HG03175 (cell line): ENCODE data around the gene RPS28.
A peak's percentile ranks its signal among the peaks of the same experiment; 100 is the strongest.
"Not testable (repeated sequence)": the region's sequence is repeated elsewhere in the genome, so short reads cannot be mapped to it uniquely, and the experiment has no call there.

Experiments
- ATAC-seq: cut with Tn5 transposase; IDR thresholded peaks from one replicate; pipeline ENCODE4 v1.9.1; 2021; ENCODE audit warnings: mild to moderate bottlenecking, moderate library complexity; ENCODE audit not compliant: unreplicated experiment

RPS28 gene

DNA sequence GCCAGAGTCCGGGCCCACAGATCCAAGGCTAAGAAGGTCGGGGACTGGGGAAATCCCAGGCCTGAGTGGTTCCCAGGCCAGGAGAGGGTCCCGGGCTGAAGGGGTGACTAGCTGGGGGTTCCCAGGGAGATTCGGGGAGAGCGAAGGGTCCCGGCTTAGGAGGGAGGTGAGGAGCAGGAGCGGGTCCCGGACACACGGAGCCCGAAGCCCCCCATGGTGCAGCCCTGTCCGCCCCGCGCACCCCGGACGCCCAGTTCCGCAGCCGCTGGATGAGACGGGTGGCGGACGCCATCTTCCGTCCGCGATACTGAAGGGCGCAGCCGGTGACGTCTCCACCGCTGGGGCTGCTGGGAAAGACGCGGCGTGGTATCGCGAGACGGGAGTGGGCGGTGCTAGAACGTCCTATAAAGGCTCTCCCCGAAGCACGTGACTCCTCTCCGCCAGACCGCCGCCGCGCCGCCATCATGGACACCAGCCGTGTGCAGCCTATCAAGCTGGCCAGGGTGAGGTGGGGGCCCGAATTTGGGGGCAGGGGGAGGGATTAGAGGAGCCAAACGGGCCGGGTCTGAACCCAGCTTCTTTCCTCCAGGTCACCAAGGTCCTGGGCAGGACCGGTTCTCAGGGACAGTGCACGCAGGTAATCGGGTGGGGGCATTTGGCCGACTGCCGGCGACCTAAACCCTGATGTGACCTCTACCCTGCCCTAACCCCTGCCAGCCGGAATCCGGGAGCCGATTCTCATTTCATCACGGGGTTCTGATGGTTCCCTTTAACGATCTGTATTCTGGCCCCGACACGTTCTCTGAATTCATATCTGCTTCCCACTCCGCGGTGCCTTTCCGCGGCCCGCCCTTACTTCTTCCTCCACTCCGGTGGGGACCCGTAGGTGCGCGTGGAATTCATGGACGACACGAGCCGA is at the start of gene RPS28, which contains the start of gene NDUFA7:
Gene RPS28 (plus strand): TSS at position 430 of the 919 bp plus-strand sequence. CDS start 35 bp downstream, at position 465.
Gene NDUFA7 (minus strand): TSS at position 309 of the 919 bp plus-strand sequence. CDS start 17 bp downstream, at position 292.
- peak; percentile 88 for ATAC-seq

DNA sequence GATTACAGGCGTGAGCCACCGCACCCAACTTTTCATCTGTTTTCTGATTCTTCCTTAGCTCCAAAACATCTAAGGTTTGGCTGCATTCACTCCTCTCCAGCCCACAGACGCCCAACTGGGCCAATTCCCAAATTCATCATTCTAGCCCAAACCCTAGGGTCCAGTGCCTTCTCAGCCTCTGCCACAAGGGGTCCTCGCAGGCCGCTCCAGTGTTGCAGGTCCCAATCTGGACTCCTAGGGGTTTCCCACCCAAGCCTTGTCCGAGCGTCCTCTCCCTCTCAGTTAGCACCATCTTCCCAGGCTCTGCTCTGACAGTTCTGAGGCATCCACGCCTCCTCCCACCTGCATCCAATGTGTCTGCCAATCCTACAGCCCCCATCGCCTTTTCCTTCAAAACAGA is 44.8 kb upstream of the RPS28 start:
- not testable (repeated sequence) for ATAC-seq

DNA sequence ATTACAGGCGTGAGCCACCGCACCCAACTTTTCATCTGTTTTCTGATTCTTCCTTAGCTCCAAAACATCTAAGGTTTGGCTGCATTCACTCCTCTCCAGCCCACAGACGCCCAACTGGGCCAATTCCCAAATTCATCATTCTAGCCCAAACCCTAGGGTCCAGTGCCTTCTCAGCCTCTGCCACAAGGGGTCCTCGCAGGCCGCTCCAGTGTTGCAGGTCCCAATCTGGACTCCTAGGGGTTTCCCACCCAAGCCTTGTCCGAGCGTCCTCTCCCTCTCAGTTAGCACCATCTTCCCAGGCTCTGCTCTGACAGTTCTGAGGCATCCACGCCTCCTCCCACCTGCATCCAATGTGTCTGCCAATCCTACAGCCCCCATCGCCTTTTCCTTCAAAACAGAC is 30.0 kb upstream of the RPS28 start:
- not testable (repeated sequence) for ATAC-seq

DNA sequence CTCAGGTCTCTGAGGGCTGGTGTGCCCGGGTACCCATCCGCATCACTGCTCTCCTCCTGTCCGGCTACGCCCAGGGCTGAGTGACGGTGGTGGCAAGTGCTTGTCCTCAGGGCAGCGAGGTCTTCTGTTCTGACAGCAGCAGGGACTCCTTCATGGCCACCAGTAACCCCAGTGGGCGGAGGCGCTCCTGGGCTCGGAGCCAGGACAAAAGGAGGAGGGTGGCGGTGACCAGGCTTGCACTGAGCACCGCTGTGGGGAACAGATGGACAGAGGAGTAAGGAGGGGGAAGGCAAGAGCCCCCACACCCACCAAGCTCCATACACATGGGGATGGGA is 19.0 kb upstream of the RPS28 start:
- ATAC-seq = no peak

DNA sequence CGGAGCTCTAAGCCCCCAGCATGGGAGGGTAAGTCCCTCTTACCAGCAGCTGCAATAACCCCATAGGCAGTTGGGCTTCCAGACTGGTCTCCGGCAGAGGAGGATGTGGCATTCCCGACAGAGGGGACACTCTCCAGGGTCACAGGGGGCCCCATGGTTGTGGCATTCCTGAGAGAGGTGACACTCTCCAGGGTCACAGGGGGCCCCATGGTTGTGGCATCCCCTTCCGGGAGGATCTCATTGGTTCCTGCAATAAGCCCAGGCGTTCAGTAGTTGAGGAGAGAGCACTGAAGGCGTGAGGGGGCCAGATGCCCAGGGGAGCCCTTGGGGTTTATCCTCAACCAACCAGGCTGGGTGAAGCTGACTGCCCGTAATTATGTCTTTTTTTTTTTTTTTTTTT is 18.6 kb upstream of the RPS28 start:
- no peak for ATAC-seq

DNA sequence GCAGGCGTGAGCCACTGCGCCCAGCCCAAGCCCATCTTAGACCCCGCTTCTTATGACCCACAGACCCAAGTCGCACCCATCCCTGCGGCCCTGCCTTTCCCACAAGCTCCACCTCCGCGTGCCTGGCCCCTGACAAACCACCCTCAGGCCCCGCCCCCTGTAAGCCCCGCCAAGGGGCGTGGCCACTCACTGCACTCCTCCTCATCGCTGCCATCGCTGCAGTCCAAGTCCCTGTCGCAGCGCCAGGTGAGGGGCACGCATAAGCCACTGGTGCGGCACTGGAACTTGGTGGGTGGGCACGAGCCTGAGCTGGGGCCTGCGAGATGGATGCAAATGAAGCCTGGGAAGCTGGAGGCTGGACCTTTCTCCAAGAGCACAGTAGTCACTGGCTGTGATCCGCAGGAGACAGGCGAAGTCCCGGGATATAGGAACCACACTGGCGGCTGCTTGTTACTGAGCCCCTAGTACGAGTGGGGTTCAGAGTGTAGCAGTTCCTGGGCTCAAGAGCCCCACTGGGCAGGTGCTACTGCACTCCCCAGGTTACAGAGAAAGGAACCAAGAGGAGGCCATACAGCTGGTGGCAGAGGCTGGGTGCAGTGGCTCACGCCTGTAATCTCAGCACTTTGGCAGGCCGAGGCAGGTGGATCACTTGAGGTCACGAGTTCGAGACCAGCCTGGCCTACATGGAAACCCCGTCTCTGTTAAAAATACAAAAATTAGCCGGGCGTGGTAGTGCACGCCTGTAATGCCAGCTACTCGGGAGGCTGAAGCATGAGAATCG is 16.3 kb upstream of the RPS28 start:
- no peak for ATAC-seq

DNA sequence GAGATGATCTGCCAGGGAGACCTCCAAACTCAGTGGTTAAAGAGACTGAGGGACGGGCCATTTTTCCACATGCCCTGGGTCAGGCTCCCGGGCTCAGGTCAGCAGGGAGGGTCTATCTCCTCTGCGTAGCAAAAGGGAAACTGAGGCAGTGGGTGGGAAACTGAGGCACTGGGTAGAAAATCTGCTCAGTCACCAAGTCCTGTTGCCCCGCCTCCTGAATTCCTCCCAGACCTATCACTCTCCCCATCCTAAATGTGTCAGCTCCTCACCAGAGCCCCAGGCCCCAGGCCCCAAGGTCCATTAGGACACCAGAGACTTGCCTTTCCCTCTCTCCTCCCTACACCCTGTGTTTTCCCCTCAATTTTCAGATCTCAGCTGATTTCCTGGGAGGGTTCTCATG is 15.5 kb upstream of the RPS28 start:
- no peak for ATAC-seq

DNA sequence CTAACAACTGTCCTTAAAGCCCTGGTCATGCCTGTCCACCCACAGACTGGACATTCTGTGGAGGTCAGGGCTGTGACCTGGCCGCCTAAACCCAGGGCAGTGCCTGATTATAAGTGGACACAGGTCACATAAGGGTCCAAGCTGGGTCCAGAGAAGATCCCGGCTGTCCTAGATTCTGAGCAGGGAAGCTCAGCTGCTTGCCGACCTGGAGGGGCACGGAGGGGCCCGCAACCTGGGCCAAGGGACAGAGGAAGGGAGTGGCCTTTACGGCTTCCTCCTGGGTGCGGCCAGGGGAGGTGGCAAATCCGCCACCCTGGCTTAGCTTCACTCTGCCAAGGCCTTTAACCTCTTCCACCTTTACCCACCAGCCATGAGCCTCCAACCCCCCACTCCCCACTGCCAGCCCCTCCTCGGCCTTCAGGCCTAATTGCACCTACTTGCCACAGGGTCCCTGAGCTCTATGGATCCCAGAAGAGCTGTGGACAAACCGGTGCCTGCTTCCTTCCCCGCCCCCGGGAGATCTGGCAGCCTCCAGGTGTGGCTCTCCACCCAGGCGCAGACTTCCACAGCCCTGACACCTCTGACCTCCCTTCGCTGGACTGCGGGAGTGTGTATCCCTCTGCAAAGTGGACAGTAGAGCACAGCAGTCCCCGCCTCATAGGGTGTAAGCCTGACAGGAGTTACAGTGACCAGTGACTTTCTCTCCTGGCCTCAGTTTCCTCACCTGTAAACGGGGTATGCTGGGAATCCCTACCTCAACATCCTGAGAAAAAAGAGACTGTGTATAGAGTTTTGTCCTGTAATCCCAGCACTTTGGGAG is 14.9 kb upstream of the RPS28 start:
- ATAC-seq = no peak

DNA sequence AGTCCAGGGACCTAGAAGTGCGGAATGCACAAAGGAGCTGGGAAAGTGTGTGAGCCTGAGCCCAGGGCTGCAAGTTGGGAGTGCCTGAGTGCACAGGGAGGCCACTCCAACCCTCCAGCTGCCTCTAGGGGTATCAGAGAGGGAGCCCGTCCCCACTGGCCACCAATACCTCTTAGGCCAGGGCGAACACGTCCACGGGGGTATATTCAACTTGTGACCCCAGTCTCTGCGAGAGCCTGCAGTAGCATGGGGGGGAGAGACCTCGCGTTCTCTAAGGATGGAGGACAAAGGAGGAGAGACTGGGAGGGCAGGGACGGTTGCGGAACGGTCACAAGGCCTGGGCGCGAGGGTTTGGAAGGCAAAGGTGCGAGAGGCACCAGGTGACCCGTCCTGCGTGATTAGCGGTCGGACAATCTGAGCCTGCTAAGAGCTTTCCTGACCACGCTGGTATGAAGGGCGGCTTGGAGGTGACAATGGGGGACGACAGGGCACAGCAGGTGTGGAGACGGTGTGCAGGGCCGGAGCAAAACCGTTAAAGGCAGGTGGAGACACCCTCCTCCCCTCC is 13.8 kb upstream of the RPS28 start:
- ATAC-seq = no peak

DNA sequence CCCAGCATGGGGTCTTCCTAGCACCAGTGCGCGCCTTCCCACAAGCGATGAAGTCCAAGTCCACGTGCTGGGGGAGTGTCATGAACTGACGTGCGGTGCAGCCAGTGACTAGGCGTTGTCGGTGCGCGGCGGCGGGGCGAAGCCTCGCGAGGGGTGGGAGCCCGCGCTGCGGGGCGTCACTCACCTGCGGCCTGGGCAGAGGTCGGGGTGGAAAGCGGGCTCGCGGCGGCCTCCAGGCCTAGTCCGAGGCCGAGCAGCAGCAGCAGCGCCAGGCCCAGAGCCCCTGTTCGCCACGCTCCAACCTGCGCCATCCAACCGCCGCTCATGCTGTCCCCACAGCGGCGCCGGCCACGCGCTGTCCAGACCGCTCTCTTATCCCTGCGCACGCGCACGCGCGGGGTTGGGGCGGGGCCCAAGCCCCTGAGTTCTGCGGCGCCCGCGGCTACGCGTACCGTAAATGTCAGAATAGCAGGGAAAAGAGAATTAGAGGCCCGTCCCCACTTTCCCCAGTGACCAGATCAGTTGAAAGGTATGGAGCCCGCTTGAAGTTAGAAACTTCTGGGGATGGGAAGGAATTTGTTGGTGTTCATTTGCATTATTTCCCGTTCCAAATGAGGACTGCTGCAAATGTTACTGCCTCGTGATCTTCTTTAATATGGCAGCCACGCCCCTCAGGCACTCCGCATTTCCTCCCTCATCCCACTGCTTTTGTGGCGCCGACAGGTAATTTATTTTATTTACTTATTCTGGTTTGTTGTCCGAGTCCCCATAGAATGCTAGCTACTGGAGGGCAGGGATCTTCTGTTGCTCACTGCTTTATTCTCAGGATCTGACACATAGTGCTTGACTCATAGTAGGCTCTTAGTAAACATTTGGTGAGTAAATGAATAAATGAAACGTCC is 13.1 kb upstream of the RPS28 start, which contains the start of gene CD320:
Gene CD320 (minus strand): TSS at position 394 of the 902 bp plus-strand sequence. CDS start 68 bp downstream, at position 326.
- peak; percentile 87 for ATAC-seq

DNA sequence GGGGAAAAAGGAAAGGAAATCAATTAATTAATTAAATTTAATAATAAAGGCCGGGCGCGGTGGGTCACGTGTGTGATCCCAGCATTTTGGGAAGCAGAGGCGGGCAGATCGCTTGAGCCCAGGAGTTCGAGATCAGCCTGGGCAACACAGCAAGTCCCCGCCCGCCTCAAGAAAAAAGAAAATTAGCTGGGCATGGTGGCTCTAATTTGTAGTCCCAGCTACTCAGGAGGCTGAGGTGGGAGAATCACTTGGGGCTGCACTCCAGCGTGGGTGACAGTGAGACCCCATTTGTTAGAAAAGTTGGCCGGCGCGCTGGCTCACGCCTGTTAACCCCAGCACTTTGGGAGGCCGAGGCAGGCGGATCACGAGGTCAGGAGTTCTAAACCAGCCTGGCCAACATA is 12.4 kb upstream of the RPS28 start:
- ATAC-seq = no peak

DNA sequence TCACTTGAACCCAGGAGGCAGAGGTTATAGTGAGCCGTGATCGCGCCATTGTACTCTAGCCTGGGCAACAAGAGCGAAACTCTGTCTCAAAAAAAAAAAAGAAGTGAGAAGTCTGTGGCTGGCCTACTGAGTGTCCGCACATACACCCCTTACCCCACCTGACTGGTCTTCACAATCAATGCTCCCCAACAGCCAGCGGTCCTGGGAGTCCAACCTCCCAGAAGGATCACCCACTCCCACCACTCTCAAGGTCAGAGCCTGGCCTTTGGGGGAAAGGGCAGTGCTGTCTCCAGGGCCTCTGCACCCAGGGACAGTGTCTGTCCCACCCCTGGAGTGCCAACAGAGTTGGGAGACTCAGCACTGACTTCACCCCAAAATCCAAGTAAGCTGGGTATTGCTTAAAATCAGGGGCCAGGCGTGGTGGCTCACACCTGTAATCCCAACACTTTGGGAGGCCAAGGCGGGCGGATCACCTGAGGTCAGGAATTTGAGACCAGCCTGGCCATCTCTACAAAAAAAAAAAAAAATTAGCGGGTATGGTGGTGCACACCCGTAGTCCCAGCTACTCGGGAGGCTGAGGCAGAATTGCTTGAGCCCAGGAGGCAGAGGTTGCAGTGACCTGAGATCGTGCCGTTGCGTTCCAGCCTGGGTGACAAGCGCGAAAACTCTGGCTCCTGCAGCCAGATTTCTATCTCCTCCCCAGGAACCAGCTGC is 10.8 kb upstream of the RPS28 start:
- no peak for ATAC-seq

DNA sequence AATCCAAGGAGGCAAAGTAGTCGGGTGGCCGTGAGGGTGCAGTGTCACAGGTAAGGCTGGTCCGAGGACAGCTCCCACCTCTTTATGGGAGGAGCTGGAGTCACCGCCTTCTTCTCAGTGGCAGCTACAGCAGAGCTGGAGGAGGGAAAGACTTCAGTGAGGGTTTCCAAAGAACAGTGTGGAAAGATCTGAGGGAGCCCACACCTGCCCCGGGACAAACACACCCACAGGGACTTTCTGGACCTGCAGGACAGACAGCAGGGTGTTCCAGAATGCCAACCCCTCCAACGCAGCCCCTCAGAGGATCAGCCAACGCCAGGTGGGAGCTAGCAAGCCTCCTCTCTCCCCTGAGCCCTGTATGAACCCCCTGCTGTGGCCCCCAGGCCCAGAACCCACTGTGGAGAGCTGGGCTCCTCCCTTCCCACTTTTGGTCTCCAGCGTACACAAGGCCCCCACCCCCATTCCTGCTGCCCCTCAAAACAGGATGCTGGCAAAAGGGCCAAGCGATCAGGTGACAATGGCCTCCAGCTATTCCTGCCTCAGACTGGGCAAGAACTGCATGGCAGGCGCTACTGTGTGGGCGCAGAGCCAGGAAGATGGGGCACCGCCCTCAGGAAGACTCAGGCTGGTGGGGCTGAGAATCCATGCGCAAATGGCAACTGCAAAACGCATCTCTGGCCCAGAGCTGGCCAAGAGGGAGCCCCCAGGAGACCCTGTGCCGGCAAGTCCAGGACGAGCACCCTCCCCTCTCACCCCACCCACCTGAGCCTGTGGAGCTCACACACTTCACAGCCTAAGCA is 9.6 kb upstream of the RPS28 start:
- ATAC-seq = no peak

DNA sequence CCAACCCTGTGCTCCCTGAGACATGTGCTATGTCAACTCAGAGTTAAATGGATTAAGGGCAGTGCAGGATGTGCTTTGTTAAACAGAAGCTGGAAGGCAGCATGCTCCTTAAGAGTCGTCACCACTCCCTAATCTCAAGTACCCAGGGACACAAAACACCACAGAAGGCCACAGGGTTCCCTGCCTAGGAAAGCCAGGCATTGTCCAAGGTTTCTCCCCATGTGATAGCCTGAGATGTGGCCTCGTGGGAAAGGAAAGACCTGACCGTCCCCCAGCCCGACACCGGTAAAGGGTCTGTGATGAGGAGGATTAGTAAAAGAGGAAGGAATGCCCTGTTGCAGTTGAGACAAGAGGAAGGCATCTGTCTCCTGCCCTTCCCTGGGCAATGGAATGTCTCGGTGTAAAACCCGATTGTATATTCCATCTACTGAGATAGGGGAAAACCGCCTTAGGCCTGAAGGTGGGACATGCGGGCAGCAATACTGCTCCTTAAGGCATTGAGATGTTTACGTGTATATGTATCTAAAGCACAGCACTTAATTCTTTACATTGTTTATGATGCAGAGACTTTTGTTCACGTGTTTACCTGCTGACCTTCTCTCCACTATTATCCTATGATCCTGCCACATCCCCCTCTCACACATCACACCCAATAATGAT is 6.2 kb upstream of the RPS28 start:
- ATAC-seq = not testable (repeated sequence)

DNA sequence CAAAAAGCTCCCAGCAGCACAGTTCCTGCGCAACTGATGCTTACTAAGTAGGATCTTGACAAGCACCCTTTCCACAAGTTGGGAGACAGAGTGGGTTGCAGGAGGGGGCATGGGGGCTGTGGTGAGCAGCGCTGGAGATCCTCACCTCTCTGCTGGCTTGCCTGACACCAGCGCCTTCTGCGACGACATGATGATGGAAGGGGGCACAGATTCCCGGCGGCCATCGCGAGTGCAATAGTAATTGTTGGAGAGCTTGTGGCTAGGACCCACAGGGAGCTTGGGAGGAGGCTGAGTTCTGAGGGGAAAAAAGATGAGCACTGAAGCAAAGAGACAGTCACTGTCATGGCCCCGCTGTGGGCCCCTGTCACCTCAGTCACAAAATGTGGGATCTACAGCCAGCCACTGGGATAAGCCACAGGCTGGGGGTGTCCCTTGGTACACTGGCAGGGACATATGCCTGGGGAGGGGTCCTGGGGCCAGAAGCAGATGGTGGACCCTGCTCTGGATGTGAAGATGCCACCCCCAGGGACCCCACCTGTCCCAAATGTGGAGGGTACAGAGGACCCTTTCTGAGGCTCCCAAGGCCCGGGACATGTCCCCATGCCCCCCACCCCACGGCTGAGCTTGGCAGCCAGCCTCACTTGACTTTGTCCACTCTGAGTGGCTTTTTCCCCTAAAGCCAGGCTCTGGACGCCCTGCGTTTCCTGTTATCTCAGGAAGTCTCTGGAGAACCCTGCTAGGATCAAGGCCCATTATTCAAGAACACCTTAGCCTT is 4.8 kb upstream of the RPS28 start:
- ATAC-seq = no peak

DNA sequence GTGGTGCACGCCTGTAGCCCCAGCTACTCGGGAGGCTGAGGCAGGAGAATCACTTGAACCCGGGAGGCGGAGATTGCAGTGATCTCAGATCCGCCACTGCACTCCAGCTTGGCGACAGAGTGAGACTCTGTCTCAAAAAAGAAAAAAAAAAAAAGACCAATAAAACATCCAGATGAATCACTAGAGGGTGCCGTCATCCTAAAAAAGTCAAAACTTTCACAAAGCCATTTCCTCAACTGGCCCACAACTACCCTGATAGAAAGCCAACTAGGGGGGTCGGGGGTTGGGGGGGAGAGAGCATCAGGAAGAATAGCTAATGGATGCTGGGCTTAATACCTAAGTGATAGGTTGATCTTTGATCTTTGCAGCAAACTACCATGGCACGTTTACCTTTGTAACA is 2.5 kb upstream of the RPS28 start:
- not testable (repeated sequence) for ATAC-seq
